ENCODE results near the gene PEPD.

PEPD gene

DNA sequence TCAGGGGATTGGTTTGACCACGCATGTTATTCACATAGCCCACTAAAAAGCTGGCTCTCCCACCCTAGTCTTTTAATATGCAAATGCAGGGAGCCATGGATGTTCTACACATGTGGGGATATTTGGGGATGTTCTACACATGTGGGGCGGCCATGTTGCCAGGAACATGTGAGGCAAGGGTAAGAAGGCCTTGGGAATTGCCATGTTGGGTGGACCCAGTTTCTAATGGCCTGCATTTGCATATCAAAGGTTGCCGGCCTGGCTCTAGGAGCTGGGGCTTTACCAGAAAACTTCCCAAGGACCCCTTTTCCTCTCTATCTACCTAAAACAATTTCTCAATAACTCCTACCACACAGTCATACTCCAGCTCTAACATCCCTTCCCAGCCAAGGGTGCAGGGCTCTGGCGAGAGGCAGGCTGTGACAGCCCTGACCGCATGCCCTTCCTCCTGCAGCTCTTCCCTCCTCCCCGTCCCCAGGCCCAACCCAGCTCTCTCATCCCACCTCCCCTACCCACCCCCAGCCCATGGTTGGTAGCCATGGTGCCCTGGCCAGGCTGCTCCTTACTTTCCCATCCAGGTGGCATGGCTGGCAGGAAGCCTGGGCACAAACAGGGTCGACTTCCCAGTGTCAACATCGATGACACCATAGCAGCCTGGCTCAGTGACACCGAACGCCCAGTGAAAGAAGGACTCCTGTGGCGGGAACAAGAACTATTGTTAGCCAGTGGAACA lies 11.0 kb downstream of the PEPD start:
- H3K4me3 ChIP-seq (replicated peaks; ENCODE audit: low read depth, low read length): no peak overlapping the region
- TF ChIP-seq, protein P1, sequence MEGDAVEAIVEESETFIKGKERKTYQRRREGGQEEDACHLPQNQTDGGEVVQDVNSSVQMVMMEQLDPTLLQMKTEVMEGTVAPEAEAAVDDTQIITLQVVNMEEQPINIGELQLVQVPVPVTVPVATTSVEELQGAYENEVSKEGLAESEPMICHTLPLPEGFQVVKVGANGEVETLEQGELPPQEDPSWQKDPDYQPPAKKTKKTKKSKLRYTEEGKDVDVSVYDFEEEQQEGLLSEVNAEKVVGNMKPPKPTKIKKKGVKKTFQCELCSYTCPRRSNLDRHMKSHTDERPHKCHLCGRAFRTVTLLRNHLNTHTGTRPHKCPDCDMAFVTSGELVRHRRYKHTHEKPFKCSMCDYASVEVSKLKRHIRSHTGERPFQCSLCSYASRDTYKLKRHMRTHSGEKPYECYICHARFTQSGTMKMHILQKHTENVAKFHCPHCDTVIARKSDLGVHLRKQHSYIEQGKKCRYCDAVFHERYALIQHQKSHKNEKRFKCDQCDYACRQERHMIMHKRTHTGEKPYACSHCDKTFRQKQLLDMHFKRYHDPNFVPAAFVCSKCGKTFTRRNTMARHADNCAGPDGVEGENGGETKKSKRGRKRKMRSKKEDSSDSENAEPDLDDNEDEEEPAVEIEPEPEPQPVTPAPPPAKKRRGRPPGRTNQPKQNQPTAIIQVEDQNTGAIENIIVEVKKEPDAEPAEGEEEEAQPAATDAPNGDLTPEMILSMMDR (IDR thresholded peaks at IDR 0.05; ENCODE audit: low read depth, low read length, missing control alignments): no peak
- DNase-seq (ENCODE audit: extremely low read depth, low read depth): no peak

DNA sequence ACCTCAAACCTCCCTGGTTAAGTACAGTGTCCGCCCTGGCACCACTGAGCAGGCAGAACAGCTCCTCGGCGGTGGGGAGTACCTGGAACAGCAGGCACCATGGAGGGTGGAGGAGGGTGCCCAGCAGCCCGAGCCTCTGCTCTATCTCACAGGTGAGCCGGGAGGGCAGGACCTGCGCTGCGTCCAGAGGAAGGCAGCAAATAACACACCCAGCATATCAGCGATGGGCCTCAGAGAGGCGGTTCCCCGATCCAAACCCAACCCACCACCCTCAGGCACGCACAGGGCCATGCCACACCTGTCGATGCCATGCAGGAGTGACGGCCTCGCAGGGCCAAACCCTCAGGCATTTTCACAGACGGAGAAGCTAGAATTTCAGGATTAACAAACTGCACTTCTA lies 11.8 kb downstream of the PEPD start:
- no peak overlapping the region for H3K4me3 ChIP-seq (replicated peaks; ENCODE audit: low read depth, low read length)
- DNase-seq (ENCODE audit: extremely low read depth, low read depth): no peak
- TF ChIP-seq, protein P1 (IDR thresholded peaks at IDR 0.05; ENCODE audit: low read depth, low read length, missing control alignments): no peak

DNA sequence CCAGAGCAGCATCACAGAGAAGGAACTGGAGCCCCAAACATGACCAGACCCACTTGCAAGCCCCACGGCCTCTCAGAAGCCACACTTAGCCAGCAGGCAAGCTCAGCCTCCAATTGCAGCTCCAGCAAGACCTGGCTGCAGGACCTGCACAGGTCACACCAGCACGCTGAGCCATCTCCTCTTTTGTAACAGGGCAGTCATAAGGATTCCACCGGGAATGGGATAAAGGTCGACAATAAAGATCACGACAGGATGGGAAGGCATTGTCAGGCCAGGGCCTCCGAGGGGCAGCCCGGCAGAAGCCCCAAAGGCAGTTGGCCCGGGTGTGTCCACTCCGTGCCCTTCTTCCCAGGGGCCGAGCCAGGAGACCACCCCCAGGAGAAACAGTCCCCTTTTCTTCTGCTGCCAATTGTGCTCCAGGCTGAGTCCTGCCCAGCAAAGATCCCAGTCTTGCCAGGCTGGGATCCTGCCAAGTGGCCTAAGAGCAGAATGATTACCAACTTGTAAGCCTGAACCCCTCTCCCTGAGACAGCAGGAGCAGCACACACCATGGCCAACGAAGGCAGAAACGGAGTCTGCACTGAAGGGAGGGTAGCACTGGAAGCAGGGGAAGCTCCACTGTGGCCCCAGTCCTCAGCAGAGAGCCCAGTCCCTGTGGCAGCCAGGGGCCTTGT lies 12.5 kb downstream of the PEPD start:
- TF ChIP-seq, protein P1 (IDR thresholded peaks at IDR 0.05; ENCODE audit: low read depth, low read length, missing control alignments): no peak
- DNase-seq (ENCODE audit: extremely low read depth, low read depth): no peak
- no peak overlapping the region for H3K4me3 ChIP-seq (replicated peaks; ENCODE audit: low read depth, low read length)

DNA sequence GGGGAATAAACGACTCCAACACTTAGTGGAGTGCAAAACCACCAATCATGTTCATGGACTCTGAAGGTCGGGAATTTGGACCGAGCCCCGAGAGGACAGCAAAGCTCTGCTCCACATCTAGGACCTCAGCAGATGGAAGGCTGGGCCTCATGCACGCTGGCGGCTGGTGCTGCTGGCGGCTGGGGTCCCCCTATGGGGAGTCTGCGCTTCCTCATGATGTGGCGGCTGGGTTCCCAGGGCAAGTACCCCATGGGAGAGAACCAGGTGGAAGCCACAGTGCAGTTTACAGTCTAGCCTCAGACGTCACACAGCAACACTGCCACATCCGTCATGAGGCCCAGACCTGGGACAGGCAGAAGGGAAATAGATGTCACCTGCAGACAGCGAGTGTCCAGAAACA lies 13.2 kb downstream of the PEPD start:
- TF ChIP-seq, protein P1 (IDR thresholded peaks at IDR 0.05; ENCODE audit: low read depth, low read length, missing control alignments): no peak
- no peak for DNase-seq (ENCODE audit: extremely low read depth, low read depth)

DNA sequence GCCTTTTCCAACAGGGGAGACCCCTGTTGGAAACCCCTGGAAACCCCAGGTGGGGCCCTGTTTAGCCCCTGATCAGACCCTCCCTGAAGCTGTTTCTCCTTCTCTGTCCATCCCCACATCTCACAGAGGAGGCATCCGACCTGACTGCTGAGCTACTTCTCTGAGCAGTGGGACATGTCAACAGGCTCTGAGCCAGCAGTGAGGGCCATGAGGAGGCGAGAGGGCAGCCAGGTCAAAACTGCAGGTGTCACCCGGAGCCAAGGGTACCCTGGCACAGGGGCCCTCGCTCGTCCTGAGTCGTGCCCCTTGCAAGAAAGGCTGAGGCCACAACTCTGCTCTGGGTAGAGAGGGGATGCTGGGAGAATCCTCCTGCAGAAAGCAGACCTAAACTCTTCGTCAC lies 13.6 kb downstream of the PEPD start:
- no peak for DNase-seq (ENCODE audit: extremely low read depth, low read depth)
- H3K4me3 ChIP-seq (replicated peaks; ENCODE audit: low read depth, low read length): no peak overlapping the region
- TF ChIP-seq, protein P1 (IDR thresholded peaks at IDR 0.05; ENCODE audit: low read depth, low read length, missing control alignments): no peak

More for the DNA sequence above, 13.2 kb downstream of the PEPD start:
- no peak overlapping the region for H3K4me3 ChIP-seq (replicated peaks; ENCODE audit: low read depth, low read length)

DNA sequence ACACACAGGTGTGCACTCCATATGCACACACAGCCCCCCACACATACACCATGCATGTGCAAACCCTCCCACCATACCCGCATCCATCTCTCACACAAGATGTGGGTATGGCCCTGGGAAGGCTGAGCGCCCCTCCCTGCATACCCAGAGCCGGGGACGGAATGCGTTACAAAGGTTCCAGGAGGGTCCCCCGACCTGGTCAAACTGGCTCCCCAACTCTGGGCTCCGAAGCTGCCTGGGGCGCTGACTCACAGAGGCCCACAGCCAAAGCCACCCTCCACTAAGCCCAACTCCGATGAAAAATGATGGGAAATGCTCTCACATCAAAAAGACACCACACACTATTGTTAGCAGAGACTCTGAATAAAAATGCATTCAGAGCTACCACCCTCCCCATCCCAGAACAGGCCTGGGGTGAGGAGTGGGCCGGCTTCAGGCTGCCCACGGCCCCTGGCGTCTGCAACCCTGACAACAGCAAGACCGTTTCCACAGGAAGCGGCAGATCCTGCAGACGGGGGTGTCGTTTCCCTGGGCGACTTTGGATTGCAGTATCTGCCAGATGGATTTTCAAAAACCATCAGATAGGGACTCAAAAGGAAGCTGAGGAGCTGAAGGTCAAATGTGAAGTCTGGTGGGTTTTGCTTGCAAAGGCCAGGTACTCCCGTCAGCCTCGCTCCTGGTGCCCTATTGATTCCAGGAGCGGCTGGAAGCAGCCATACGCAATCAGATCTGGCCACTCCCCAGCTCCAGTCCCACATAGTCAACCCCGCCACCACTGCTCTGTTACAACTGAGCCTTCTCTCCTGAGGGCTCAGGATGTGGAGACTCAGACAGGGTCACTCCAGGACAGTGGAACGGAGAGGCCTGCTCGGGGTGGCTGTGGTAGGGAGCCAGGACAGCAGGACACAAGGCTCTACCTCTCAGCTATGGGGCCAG lies 14.3 kb downstream of the PEPD start:
- TF ChIP-seq, protein P1 (IDR thresholded peaks at IDR 0.05; ENCODE audit: low read depth, low read length, missing control alignments): no peak
- DNase-seq (ENCODE audit: extremely low read depth, low read depth): no peak
- H3K4me3 ChIP-seq (replicated peaks; ENCODE audit: low read depth, low read length): no peak overlapping the region
